H1 (cell line): Measurements from ENCODE around the gene FAM9C. TPM values are rescaled to one million over a fixed set of nuclear protein-coding genes. Genes with fewer than 3 reads are reported as not detected.

Experiments
- CTCF ChIA-PET: fragments of 300-600 bp; sonication (Branson Sonifier 250); formaldehyde crosslinking; loops from one replicate; lab custom pipeline; 2021; ENCODE audit not compliant: partially characterized antibody; lab: Charles Lee
- POLR2A ChIA-PET: fragments of 300-600 bp; sonication (Branson Sonifier 250); formaldehyde crosslinking; loops from one replicate; lab custom pipeline; 2021; ENCODE audit warnings: inconsistent platforms; ENCODE audit not compliant: partially characterized antibody; lab: Charles Lee
- DNase-seq, 2 experiments: peaks; one replicate each; pipeline versions ENCODE4 v3.0.0 to v3.0.0-alpha.2; 2010 to 2022; ENCODE audit warnings: low spot score in 2 of 2, low read depth in 1 of 2, mixed read lengths in 1 of 2
- FAIRE-seq: peaks from 2 replicates; lab custom pipeline; 2011; peaks lifted over from hg19 to GRCh38; lab: Jason Lieb, UNC
- H2AFZ ChIP-seq: 2 replicates; pipeline ENCODE4 v1.8.1; 2012; ENCODE audit warnings: low read length, inconsistent platforms
- H2AK5ac ChIP-seq: 2 replicates; pipeline ENCODE4 v1.6.1; 2013; ENCODE audit warnings: low read depth, low read length
- H2BK120ac ChIP-seq: replicated peaks from 2 replicates; pipeline ENCODE3; 2013; ENCODE audit warnings: low read depth, low read length, inconsistent platforms
- H2BK12ac ChIP-seq: 2 replicates; pipeline ENCODE4 v1.6.1; 2013; ENCODE audit warnings: low read depth, low read length
- H2BK15ac ChIP-seq: 2 replicates; pipeline ENCODE4 v1.6.1; 2013; ENCODE audit warnings: low read length
- H2BK20ac ChIP-seq: 2 replicates; pipeline ENCODE4 v1.6.1; 2013; ENCODE audit warnings: low read length
- H2BK5ac ChIP-seq: 2 replicates; pipeline ENCODE4 v1.6.1; 2013; ENCODE audit warnings: low read depth, low read length
- H3K14ac ChIP-seq: 2 replicates; pipeline ENCODE4 v1.6.1; 2013; ENCODE audit warnings: inconsistent platforms; ENCODE audit not compliant: insufficient read length
- H3K18ac ChIP-seq: 2 replicates; pipeline ENCODE4 v1.6.1; 2013; ENCODE audit warnings: low read length; ENCODE audit errors: extremely low read depth
- H3K23ac ChIP-seq: 2 replicates; pipeline ENCODE4 v1.6.1; 2013; ENCODE audit warnings: inconsistent platforms; ENCODE audit not compliant: insufficient read length
- H3K23me2 ChIP-seq: 2 replicates; pipeline ENCODE4 v1.6.1; 2013; ENCODE audit warnings: low read depth, low read length
- H3K27ac ChIP-seq: 2 replicates; pipeline ENCODE4 v1.6.1; 2011; ENCODE audit warnings: low read depth, low read length, inconsistent platforms
- H3K27me3 ChIP-seq, 4 experiments: replicated peaks in 1 of 4; 1 replicate in 1 of 4; 2 replicates in 3 of 4; pipeline versions ENCODE4 v1.6.1 to v1.8.1; 2011 to 2013; ENCODE audit warnings: low read length in 3 of 4, mild to moderate bottlenecking in 3 of 4, inconsistent platforms in 2 of 4, mixed read lengths in 2 of 4, moderate library complexity in 1 of 4; ENCODE audit not compliant: control insufficient read depth in 3 of 4, insufficient read depth in 3 of 4; ENCODE audit errors: extremely low read depth in 1 of 4
- H3K36me3 ChIP-seq, 4 experiments: 2 replicates each; pipeline versions ENCODE4 v1.6.1 to v1.8.1; 2011 to 2013; ENCODE audit warnings: mild to moderate bottlenecking in 4 of 4, low read length in 3 of 4, moderate library complexity in 2 of 4, control low read depth in 1 of 4, inconsistent platforms in 1 of 4; ENCODE audit not compliant: insufficient read depth in 4 of 4, control insufficient read depth in 2 of 4
- H3K4ac ChIP-seq: replicated peaks from 2 replicates; pipeline ENCODE3; 2013; ENCODE audit warnings: low read length, low read depth, mixed read lengths, inconsistent platforms; ENCODE audit not compliant: insufficient read length
- H3K4me1 ChIP-seq, 4 experiments: replicated peaks in 1 of 4; 1 replicate in 1 of 4; 2 replicates in 3 of 4; pipeline versions ENCODE4 v1.6.1 to v1.8.1; 2011 to 2013; ENCODE audit warnings: low read length in 3 of 4, inconsistent platforms in 2 of 4, mixed read lengths in 1 of 4; ENCODE audit not compliant: insufficient read depth in 4 of 4, control insufficient read depth in 3 of 4
- H3K4me2 ChIP-seq, 2 experiments: 2 replicates each; pipeline versions ENCODE4 v1.6.1 to v1.8.1; 2011 to 2013; ENCODE audit warnings: low read depth in 2 of 2, low read length in 2 of 2, control low read depth in 1 of 2, inconsistent platforms in 1 of 2, mild to moderate bottlenecking in 1 of 2; ENCODE audit not compliant: insufficient read depth in 1 of 2
- H3K4me3 ChIP-seq, 4 experiments: fragments of 200-600, 300-600 bp in 1 of 4; sonication (generic), shearing (Covaris generic), sonication (Bioruptor Twin) in 1 of 4; 2 replicates each; pipeline versions ENCODE4 v1.5.1 to v1.8.1; 2011 to 2016; ENCODE audit warnings: low read length in 4 of 4, low read depth in 3 of 4, control low read depth in 2 of 4, inconsistent platforms in 2 of 4, mild to moderate bottlenecking in 2 of 4, mixed read lengths in 1 of 4, moderate library complexity in 1 of 4; ENCODE audit not compliant: insufficient read depth in 2 of 4; ENCODE audit errors: extremely low read depth in 1 of 4
- H3K56ac ChIP-seq: replicated peaks from 2 replicates; pipeline ENCODE3; 2013; ENCODE audit warnings: low read depth, mild to moderate bottlenecking, mixed read lengths, low read length, inconsistent platforms; ENCODE audit not compliant: insufficient read length
- H3K79me1 ChIP-seq: 2 replicates; pipeline ENCODE4 v1.6.1; 2013; ENCODE audit warnings: low read depth, low read length, control low read depth
- H3K79me2 ChIP-seq, 2 experiments: 2 replicates each; pipeline versions ENCODE4 v1.6.1 to v1.8.1; 2012 to 2013; ENCODE audit warnings: low read length in 2 of 2, mild to moderate bottlenecking in 2 of 2, inconsistent platforms in 1 of 2; ENCODE audit not compliant: insufficient read depth in 2 of 2, control insufficient read depth in 1 of 2
- H3K9ac ChIP-seq, 4 experiments: replicated peaks in 1 of 4; 1 replicate in 1 of 4; 2 replicates in 3 of 4; pipeline versions ENCODE4 v1.6.1 to v1.8.1; 2011 to 2013; ENCODE audit warnings: low read depth in 3 of 4, low read length in 3 of 4, control low read depth in 2 of 4, mild to moderate bottlenecking in 2 of 4, moderate library complexity in 2 of 4, inconsistent platforms in 1 of 4; ENCODE audit errors: extremely low read depth in 1 of 4
- H3K9me3 ChIP-seq, 2 experiments: 2 replicates each; pipeline versions ENCODE4 v1.6.1 to v1.8.1; 2012 to 2013; ENCODE audit warnings: mild to moderate bottlenecking in 2 of 2, moderate library complexity in 2 of 2, control low read depth in 1 of 2, inconsistent platforms in 1 of 2, low read depth in 1 of 2, low read length in 1 of 2, mixed read lengths in 1 of 2; ENCODE audit not compliant: insufficient read depth in 2 of 2
- H4K20me1 ChIP-seq, 2 experiments: replicated peaks in 1 of 2; 2 replicates each; pipeline versions ENCODE3 to v1.8.1; 2011 to 2013; ENCODE audit warnings: inconsistent platforms in 2 of 2, low read length in 2 of 2, mild to moderate bottlenecking in 1 of 2; ENCODE audit not compliant: insufficient read depth in 2 of 2, control insufficient read depth in 1 of 2
- H4K5ac ChIP-seq: 2 replicates; pipeline ENCODE4 v1.6.1; 2013; ENCODE audit warnings: low read length, low read depth, mixed read lengths, inconsistent platforms; ENCODE audit not compliant: insufficient read length
- H4K8ac ChIP-seq: 2 replicates; pipeline ENCODE4 v1.8.0; 2013; ENCODE audit warnings: mild to moderate bottlenecking, moderate library complexity, low read length, inconsistent platforms; ENCODE audit not compliant: insufficient read depth; ENCODE audit errors: extremely low read depth
- H4K91ac ChIP-seq: replicated peaks from 2 replicates; pipeline ENCODE3; 2013; ENCODE audit warnings: low read length, mixed read lengths, inconsistent platforms; ENCODE audit not compliant: insufficient read length
- CTBP2 ChIP-seq: IDR thresholded peaks from 2 replicates; pipeline ENCODE4 v1.7.0; 2011; ENCODE audit warnings: borderline replicate concordance, mild to moderate bottlenecking, moderate library complexity, mixed read lengths, low read length; ENCODE audit not compliant: insufficient read depth, insufficient read length
- GTF2F1 ChIP-seq: IDR thresholded peaks from 2 replicates; pipeline ENCODE4 v1.6.1; 2012; ENCODE audit warnings: low read depth, low read length, improper control_type of control experiment, borderline replicate concordance
- WGBS, 2 experiments: shearing (Covaris generic) in 1 of 2; methylation state at CpG; one replicate each; pipeline versions ENCODE4 v1.1.6 to v1.1.7; 2013 to 2015; ENCODE audit warnings: low lambda C conversion rate in 2 of 2, mixed read lengths in 2 of 2, inconsistent platforms in 1 of 2, low coverage in 1 of 2, missing lambda C conversion rate in 1 of 2; ENCODE audit not compliant: insufficient replicate concordance in 2 of 2, insufficient coverage in 1 of 2, insufficient read length in 1 of 2; ENCODE audit errors: extremely low coverage in 1 of 2, missing lambda C conversion rate in 1 of 2; 5-methylcytosine and 5-hydroxymethylcytosine counted together
- polyA plus RNA-seq, 7 experiments: library from polyadenylated mRNA; depleted of rRNA in 3 of 7; stranded (reverse) in 5 of 7; unstranded in 2 of 7; fragments of >200 nt in 5 of 7; fragments of 200-250 nt in 2 of 7; gene quantifications; 1 replicate in 5 of 7; 2 replicates in 1 of 7; 4 replicates in 1 of 7; pipeline versions ENCODE4 v1.2.1 to v1.2.3, GENCODE V29; 2011 to 2013; ENCODE audit warnings: missing spikeins in 2 of 7, mixed read lengths in 2 of 7
- total RNA-seq: library from RNA; stranded (reverse); fragmentation: NEBNext Ultra II Directional; extraction: Animal tissue kit (Norgen Biotek cat#: 25700); gene quantifications from 2 replicates; pipeline ENCODE4 v1.2.1, GENCODE V29; 2021

FAM9C gene
- total and polyA plus RNA-seq, 2 of the 8 experiments (the other 6 are each of a cell fraction or from before 2014, with no cell fraction given), result not detected

- no peak overlapping the region for H3K14ac ChIP-seq
- H2BK15ac ChIP-seq, result no peak overlapping the region
- H4K20me1 ChIP-seq, result no peaks in the 10 kb centered on the region
- H2AK5ac ChIP-seq, result no peak overlapping the region
- H3K23ac ChIP-seq, result no peak overlapping the region
- H3K18ac ChIP-seq, result no peak overlapping the region
- no peak overlapping the region for H3K9ac ChIP-seq
- H4K5ac ChIP-seq, result no peak overlapping the region
- H3K56ac ChIP-seq, result no peak overlapping the region
- no peak for TF ChIP-seq CTBP2
- no peak for TF ChIP-seq GTF2F1
- H3K4me1 ChIP-seq, result peaks cover 0 to 8% (median 0%) of the 10 kb centered on the region in 4 experiments; a peak in 1 of 7 replicates
- FAIRE-seq (peak; percentile 57), DNase-seq (no peak)
- H3K79me2 ChIP-seq, result no peaks in the 10 kb centered on the region
- POLR2A ChIA-PET, result no interaction called here
- no peak overlapping the region for H2AFZ ChIP-seq
- no peak overlapping the region for H3K4me3 ChIP-seq
- H3K27me3 ChIP-seq, result no peaks in the 10 kb centered on the region
- CTCF ChIA-PET, result no interaction called here
- no peak overlapping the region for H3K4me2 ChIP-seq
- H4K8ac ChIP-seq, result no peak overlapping the region
- H3K27ac ChIP-seq, result no peak overlapping the region
- H3K4ac ChIP-seq, result no peak overlapping the region
- no peak overlapping the region for H4K91ac ChIP-seq
- H2BK120ac ChIP-seq, result no peak overlapping the region
- no peaks in the 10 kb centered on the region for H3K79me1 ChIP-seq
- WGBS, 2 experiments, result 100% methylated on average over 1 of the region's 3 CpGs; no CpG with 5 or more reads in 1 of the 2 experiments
- H3K9me3 ChIP-seq, result no peaks in the 10 kb centered on the region
- H3K36me3 ChIP-seq, result no peaks in the 10 kb centered on the region
- H2BK12ac ChIP-seq, result no peak overlapping the region
- H2BK20ac ChIP-seq, result no peak overlapping the region
- H2BK5ac ChIP-seq, result no peak overlapping the region
- no peaks in the 10 kb centered on the region for H3K23me2 ChIP-seq
These were observed 28.7 kb downstream of the FAM9C start for GRCh38 chrX:13015536-13016236.
